HL-60/S4 treated with phorbol 12-myristate 13-acetate at 8.2 ng/mL for 4 days and 3 days (cell line): ENCODE results near the gene CREB3L1.

Source experiments
- in situ Hi-C: fragments of 300-500 bp; cut with MboI; formaldehyde crosslinking; loops from 2 replicates; pipeline ENCODE4 v1.15.0; 2022; ENCODE audit warnings: low sequenced_read_pairs

The CREB3L1 gene

DNA sequence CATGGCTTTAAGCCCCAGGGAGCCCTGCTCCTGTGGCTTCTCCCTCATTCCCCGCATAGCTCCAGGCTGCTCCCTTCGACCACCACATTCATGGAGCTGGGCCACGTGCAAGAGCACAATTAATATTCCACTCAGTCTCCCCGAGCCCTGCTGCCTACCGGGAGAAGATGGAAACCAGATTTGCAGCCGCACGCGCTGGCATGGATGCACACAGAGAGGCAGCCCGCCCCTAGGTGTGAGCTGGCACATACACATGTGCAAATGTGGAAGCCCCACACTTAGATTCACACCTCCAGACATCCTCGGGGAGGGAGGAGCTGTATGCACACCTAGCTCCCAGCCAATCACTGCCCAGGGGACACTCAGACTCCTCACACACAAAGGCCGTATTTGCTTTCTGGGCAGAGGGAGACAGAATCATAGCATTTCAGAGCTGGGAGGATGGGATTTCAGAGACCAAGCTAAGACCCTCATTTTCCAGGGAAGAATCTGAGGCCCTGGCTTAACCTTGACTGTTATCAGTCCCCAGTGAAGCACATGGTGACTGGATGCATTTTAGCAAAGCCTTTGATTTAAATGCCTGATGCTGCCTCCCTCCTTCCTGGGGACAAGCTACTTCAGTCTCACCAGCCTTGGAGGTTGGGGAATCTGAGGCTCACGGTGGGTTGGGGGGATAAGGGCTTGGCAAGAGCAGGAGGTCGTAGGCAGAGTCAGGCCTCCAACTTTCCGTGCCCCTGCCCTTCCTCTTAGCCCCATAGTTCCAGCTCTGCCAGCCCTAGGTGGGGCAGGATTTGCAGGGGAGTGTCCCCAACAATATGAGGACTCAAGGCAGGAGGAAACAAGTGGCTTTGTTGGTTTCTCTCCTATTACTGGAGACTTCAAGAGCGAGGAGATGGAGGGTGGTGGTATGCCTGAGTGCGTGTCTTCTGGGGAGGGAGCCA is 5.3 kb upstream of the CREB3L1 start:
- in situ Hi-C loops, result no loop called here

- in situ Hi-C loops, result no loop called here
These were observed 4.5 kb upstream of the CREB3L1 start for GRCh38 chr11:46272816-46273427.

GRCh38 chr11:46273511-46274205 is 3.8 kb upstream of the CREB3L1 start:
- in situ Hi-C loops, result no loop called here

DNA sequence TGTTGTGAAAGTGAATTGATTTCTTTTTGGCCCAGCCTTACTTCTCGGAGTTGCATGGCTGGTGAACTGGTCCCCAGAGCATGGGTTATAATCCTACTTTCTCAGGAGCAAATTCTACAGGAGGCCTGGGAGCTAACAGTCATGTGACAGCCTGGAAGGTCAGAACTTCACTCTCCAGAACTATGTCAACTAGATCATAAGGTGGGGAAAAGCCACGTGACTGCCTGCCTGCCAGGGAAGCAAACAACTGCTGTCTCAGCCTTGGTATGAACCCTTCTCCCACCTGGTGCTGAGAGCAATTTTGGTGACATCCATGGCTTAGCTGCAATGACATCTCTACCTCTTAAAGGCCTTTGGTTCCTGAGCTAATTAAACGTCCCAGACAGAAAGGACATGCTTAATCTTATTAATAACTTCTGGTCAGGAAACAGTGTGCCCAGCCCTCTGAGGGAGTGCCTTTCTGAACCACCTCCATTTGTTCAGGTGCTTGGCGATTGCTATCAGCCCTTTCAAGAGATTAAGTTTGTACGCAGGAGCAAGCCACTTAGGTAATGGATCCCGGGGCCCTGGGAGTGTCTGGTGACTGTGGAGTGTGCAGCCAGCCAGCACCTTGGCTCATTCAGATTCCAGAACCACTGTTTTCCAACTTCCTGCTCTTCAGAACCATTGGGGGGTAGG is 1.4 kb upstream of the CREB3L1 start:
- in situ Hi-C loops, result no loop called here

- in situ Hi-C loops, result no loop called here
These were observed 195 bp upstream of the CREB3L1 start for GRCh38 chr11:46277313-46277621.

- in situ Hi-C loops, result no loop called here
These were observed 1.1 kb downstream of the CREB3L1 start for GRCh38 chr11:46278387-46279125.

DNA sequence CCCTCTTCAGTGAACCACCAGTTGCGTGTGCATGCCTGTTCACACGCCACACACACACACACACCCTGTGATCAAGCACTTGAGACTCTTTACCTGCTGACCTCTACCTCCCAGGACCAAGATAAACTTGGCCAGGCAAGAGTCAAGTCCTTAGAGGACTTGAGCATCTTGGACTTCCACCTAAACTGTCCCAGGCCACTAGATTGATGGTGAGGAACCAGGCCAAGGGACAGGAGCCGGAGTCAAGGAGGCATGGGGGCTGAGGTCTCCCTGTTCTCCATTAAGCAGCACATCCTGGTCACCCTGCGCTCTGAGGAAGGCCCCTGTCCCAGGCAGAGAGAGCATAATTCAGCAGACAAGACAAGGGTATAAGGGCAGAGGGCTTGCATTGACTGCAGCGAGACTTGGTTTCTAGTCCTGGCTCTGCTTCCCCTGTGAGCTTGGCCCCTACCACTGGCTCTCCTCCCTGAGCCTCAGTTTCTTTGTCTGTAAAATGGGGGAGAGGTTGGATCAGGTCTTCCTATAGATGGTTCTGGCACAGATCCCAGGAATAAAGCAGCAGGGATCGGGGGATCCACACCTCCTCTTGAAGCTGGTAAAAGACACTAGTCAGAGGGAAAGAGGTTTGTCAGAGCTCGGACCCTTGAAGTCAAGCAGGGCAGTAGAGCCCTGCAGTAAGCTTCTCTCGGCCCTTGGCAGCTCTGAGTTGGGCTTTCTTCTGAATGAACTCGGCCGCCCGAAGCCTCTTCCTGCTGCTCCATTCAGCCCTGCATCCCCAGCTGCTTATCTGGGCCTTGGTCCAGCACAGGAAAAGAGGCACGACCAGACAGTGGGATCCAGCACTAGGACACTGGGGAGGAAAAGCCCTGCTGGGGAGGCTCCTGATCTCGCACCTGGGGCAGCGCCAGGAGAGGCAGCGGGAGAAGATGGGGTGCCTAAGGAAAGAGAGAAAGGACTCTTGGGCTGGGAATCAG is 2.0 kb downstream of the CREB3L1 start:
- in situ Hi-C loops, result no loop called here

- in situ Hi-C loops, result no loop called here
These were observed 3.2 kb downstream of the CREB3L1 start for GRCh38 chr11:46280706-46281105.

GRCh38 chr11:46281371-46281831 is 3.9 kb downstream of the CREB3L1 start:
- in situ Hi-C loops, result no loop called here

DNA sequence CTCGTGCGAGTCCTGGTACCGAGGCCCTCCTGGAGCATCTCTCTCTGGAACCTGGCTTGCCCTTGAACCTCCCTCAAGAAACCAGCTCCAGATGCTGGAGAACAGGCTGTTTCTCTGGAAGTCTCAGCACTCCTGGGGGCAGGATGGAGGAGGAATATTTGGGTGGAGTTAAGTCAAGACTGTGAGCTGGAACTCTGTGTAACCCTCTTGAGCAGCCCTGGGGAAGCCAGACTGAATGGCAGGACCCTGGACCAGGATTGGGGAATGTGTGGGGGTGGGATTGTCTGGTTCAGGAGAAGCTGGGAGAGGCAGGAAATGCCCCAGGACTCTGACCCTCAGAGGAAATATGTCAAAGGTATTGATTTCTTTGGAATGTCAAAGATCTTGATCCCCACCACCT is 7.7 kb downstream of the CREB3L1 start:
- in situ Hi-C loops, result no loop called here

DNA sequence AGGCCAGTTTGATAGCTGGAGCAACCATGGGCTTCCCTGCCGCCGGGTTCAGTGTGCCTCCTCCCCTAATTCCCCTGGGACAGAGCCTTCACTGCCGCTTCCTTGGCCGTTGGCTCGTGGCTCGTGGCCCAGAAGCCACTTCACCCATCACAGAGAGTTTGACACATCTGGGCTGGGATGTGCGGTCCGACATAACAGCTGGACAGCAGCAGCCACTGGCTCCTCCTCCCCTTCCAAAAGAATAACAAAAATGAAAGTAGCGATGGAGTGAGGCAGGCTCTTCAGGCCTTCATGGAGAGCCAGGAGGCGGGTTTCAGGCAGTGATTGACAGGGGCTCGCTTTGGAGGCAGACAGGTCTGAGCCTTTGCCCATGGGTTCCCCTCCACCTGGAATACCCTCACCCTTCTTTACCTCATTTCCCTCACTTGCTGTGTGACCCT is 8.2 kb downstream of the CREB3L1 start:
- in situ Hi-C loops, result no loop called here

GRCh38 chr11:46286789-46287188 is 9.3 kb downstream of the CREB3L1 start:
- in situ Hi-C loops, result no loop called here

- in situ Hi-C loops, result no loop called here
These were observed 11.0 kb downstream of the CREB3L1 start for GRCh38 chr11:46288451-46288850.

- in situ Hi-C loops, result no loop called here
These were observed 12.5 kb downstream of the CREB3L1 start for GRCh38 chr11:46290011-46290410.

DNA sequence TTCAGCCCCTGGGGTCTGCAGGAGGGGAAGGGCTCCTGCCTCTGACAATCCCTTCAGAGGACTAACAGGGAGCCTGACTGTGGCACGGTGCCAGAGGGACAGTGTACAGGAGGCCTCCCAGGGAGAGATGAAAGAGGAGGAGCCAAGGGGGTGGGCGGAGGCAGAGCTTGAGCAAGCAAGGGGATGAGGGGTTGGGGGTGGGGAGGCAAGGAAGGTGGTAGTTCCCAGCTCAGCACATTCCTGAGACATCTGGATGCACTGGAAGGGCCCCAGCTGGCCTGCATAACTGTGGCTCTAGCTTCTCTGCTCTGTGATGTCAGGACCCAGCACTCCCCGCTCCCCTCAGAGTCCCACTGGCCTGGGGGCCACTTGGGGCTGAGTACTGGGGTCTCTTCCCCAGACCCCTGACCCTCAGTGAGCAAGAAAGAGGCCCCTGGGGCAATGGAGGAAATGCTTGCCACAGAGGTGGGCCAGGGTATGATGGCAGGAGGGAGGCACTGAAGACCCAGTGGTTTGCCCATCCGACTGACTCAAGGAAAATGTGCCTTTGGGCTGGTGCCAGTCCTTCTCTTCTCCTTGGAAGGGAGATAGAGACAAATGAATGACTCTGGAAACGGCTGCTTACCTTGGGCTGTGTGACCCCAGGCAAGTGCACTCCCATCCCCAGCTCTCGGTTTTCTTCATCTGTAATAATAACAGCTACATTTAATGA is 13.3 kb downstream of the CREB3L1 start:
- in situ Hi-C loops, result no loop called here

DNA sequence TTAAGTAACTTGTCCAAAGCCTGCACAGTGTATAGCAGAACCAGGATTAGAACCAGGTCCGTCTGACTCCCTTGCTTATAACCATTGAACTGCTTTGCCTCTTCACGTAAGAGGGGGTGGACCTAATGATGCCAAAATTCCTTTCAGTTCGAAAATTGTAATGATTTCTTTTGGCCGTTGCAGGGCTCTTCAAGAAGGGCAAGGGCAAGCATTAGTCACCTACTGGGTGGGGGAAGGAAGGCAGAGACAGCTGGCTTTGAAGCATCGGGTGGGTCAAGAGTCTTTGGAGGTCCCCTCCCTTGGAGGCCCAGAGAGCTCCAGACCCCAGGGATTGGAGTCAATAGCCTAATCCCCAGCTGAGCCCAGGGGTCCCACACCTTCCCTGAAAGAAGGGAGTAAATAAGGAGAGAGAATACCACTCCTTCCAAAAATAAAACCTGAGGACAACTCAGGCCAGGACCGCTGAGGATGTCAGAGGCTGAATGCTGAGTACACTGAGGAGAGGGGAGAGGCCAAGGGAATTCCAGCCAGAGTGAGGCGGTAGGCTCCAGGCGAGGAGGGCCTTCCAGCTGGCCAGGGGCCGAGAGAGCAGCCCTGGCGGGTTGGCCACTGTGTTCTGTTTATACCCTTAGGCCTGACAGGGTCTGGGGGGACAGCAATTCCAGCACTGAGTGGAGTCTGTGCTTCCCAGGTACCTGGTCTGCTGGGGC is 14.1 kb downstream of the CREB3L1 start:
- in situ Hi-C loops, result no loop called here

- in situ Hi-C loops, result no loop called here
These were observed 15.6 kb downstream of the CREB3L1 start for GRCh38 chr11:46293066-46293465.

DNA sequence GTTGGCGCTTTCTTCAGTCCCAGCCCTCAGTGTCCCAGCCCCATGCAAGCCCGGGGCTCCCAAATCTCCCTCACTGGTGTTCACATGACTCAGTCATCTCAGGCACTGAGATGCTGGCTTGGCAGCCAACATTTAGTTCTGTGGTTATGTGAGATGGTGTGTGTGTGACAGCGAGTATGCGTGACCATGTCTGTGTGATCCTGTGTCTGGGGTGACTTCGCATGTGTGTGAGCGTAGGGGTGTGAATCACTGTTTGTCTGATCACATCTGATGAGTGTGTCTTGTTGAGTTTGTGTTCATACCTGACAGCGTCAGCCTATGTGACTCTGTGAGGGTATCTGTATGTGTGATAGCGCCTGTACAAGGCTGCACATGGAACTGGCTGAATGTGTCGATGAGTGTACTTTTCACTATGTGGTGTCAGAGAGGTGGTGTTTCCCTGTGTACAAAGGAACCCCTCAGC is 16.2 kb downstream of the CREB3L1 start:
- in situ Hi-C loops, result no loop called here
